Activated B cell treated with CpG ODN at 0.5 μM for 24 hours (primary cell): ENCODE measurements around the gene NRF1. TPM values are rescaled to one million over a fixed set of nuclear protein-coding genes. Genes with fewer than 3 reads are reported as not detected.

Source experiments
- ATAC-seq: fragments of 200-7000 bp; cut with Tn5 transposase; one replicate; pipeline ENCODE4 v1.10.0; 2021; ENCODE audit warnings: low read depth, mild to moderate bottlenecking, moderate library complexity
- CTCF ChIA-PET: fragments of 350-600 bp; sonication (Branson Sonifier 250); formaldehyde crosslinking; loops from one replicate; lab custom pipeline; 2021; ENCODE audit warnings: antibody characterized with exemption; lab: Charles Lee
- POLR2A ChIA-PET: fragments of 350-600 bp; sonication (Branson Sonifier 250); formaldehyde crosslinking; loops from one replicate; lab custom pipeline; 2021; ENCODE audit warnings: antibody characterized with exemption; lab: Charles Lee
- DNase-seq: peaks from one replicate; pipeline ENCODE4 v3.0.0; 2022
- H3K27ac Mint-ChIP-seq: one replicate; pipeline ENCODE4 v1.8.0; 2020; ENCODE audit warnings: mixed read lengths
- H3K27me3 Mint-ChIP-seq: one replicate; pipeline ENCODE4 v1.8.0; 2021; ENCODE audit warnings: mixed read lengths
- H3K36me3 Mint-ChIP-seq: one replicate; pipeline ENCODE4 v1.8.0; 2021; ENCODE audit warnings: low read depth, mixed read lengths
- H3K4me1 Mint-ChIP-seq: one replicate; pipeline ENCODE4 v1.8.0; 2021; ENCODE audit warnings: mixed read lengths
- H3K4me3 Mint-ChIP-seq: one replicate; pipeline ENCODE4 v1.8.0; 2020; ENCODE audit warnings: mild to moderate bottlenecking, mixed read lengths
- H3K9me3 Mint-ChIP-seq: one replicate; pipeline ENCODE4 v1.8.0; 2020; ENCODE audit warnings: mixed read lengths
- CTCF ChIP-seq: fragments of 200-600 bp; IDR thresholded peaks from one replicate; pipeline ENCODE4 v1.8.0; 2022; ENCODE audit warnings: antibody characterized with exemption, mild to moderate bottlenecking
- intact Hi-C: fragments of 100-400 bp; cut with micrococcal nuclease; formaldehyde crosslinking; loops from one replicate; pipeline ENCODE4 v1.15.1; 2024
- total RNA-seq: library from RNA; stranded (reverse); gene quantifications from 2 replicates; pipeline ENCODE4 v1.2.3, GENCODE V29; 2022

NRF1 gene
- total RNA-seq, 1 donor from 2014 or later = 27.4 TPM

- Mint-ChIP-seq H3K9me3 (no peaks in the 10 kb centered on the region), H3K4me1 (peaks cover 8% of the 10 kb centered on the region), H3K4me3 (no peak overlapping the region), H3K27ac (no peak overlapping the region), H3K36me3 (peaks cover 16% of the 10 kb centered on the region), H3K27me3 (no peaks in the 10 kb centered on the region)
- ATAC-seq = no peak
- ChIA-PET CTCF (interaction anchor here (0.8 to 2.3 kb wide), 4 partner anchors 8 to 275 kb away, joined by 4 to 19 read pairs (median 7); no protein-coding TSS in a partner anchor), POLR2A (no interaction called here)
- no peak for TF ChIP-seq CTCF
- no peak for DNase-seq
- intact Hi-C loops = no loop called here
These were observed 31.5 kb downstream of the NRF1 start for GRCh38 chr7:129642871-129643549.

GRCh38 chr7:129643550-129644170 lies 32.1 kb downstream of the NRF1 start:
- Mint-ChIP-seq H3K9me3 (no peaks in the 10 kb centered on the region), H3K4me3 (no peak overlapping the region), H3K36me3 (peaks cover 20% of the 10 kb centered on the region), H3K27me3 (no peaks in the 10 kb centered on the region), H3K27ac (no peak overlapping the region), H3K4me1 (peaks cover 3% of the 10 kb centered on the region)
- ATAC-seq (no peak), DNase-seq (no peak)
- intact Hi-C loops = loop anchor here (1.0 kb wide), 2 partner anchors 276 to 300 kb away; no protein-coding TSS in a partner anchor
- no peak for TF ChIP-seq CTCF
- CTCF ChIA-PET = interaction anchor here (0.8 to 2.3 kb wide), 6 partner anchors 9 to 276 kb away, joined by 3 to 19 read pairs (median 6); no protein-coding TSS in a partner anchor
- POLR2A ChIA-PET = no interaction called here

- Mint-ChIP-seq H3K27ac (no peak overlapping the region), H3K4me3 (no peak overlapping the region), H3K4me1 (peaks cover 3% of the 10 kb centered on the region), H3K27me3 (no peaks in the 10 kb centered on the region), H3K9me3 (no peaks in the 10 kb centered on the region), H3K36me3 (peaks cover 22% of the 10 kb centered on the region)
- no peak for DNase-seq
- CTCF ChIA-PET = interaction anchor here (0.9 to 2.3 kb wide), 5 partner anchors 10 to 277 kb away, joined by 3 to 19 read pairs (median 5); no protein-coding TSS in a partner anchor
- POLR2A ChIA-PET = no interaction called here
- no peak for ATAC-seq
- intact Hi-C loops = loop anchor here (1.0 kb wide), 2 partner anchors 277 to 301 kb away; no protein-coding TSS in a partner anchor
- no peak for TF ChIP-seq CTCF
These were observed 33.2 kb downstream of the NRF1 start for GRCh38 chr7:129644634-129645230.

- Mint-ChIP-seq H3K4me3 (no peak overlapping the region), H3K36me3 (peaks cover 22% of the 10 kb centered on the region), H3K27me3 (no peaks in the 10 kb centered on the region), H3K9me3 (no peaks in the 10 kb centered on the region), H3K4me1 (peaks cover 3% of the 10 kb centered on the region), H3K27ac (no peak overlapping the region)
- no peak for DNase-seq
- ChIA-PET CTCF (interaction anchor here (1.0 to 1.5 kb wide), 2 partner anchors 9 to 278 kb away, joined by 4 read pairs; no protein-coding TSS in a partner anchor), POLR2A (no interaction called here)
- intact Hi-C loops = no loop called here
- no peak for TF ChIP-seq CTCF
- ATAC-seq = no peak
These were observed 35.0 kb downstream of the NRF1 start for GRCh38 chr7:129646369-129647021.
